K562 (cell line): Measurements from ENCODE around the gene MYOZ2. TPM values are rescaled to one million over a fixed set of nuclear protein-coding genes. Genes with fewer than 3 reads are reported as not detected.

ENCODE experiments used
- ATAC-seq: fragments of 200-7000 bp; cut with Tn5 transposase; 3 replicates; pipeline ENCODE4 v1.9.1; 2020; ENCODE audit warnings: moderate library complexity
- BruUV-seq: library from RNA; stranded (reverse); fragments of 400-500 nt; replicated peaks from 2 replicates; lab custom pipeline; 2021; lab: Mats Ljungman, UMichigan
- CTCF ChIA-PET: fragments of 300-600 bp; formaldehyde crosslinking; extraction: SDS; loops from one replicate; lab custom pipeline; 2021; ENCODE audit warnings: low intra/inter-chr PET ratio; lab: Yijun Ruan, JAX
- POLR2A ChIA-PET: fragments of 300-600, 350-650 bp; sonication (Branson Sonifier 250); formaldehyde crosslinking; extraction: SDS; loops from one replicate; lab custom pipeline; 2021; ENCODE audit warnings: antibody characterized with exemption, inconsistent platforms; lab: Yijun Ruan, JAX
- DNase-seq, 4 experiments: peaks; one replicate each; pipeline versions ENCODE4 v3.0.0 to v3.0.0-alpha.2; 2011 to 2018; ENCODE audit warnings: low spot score in 3 of 4, mixed read lengths in 3 of 4; ENCODE audit errors: extremely low read depth in 1 of 4
- FAIRE-seq: peaks from 2 replicates; lab custom pipeline; 2011; peaks lifted over from hg19 to GRCh38; lab: Jason Lieb, UNC
- H2AFZ ChIP-seq: 2 replicates; pipeline ENCODE4 v1.6.0; 2011; ENCODE audit warnings: low read depth, low read length, control low read depth, inconsistent platforms
- H3K27ac ChIP-seq: fragments of 200-600 bp; 3 replicates; pipeline ENCODE4 v1.8.0; 2011; ENCODE audit warnings: low read depth, mild to moderate bottlenecking, control low read depth, inconsistent platforms, low read length, moderate library complexity, mixed read lengths; ENCODE audit errors: extremely low read depth
- H3K27me3 ChIP-seq, 2 experiments: fragments of 300-600 bp in 1 of 2; 2 replicates in 1 of 2; 3 replicates in 1 of 2; pipeline versions ENCODE4 v1.6.0 to v1.8.0; 2011; ENCODE audit warnings: inconsistent platforms in 2 of 2, low read length in 2 of 2, mild to moderate bottlenecking in 1 of 2, mixed read lengths in 1 of 2, moderate library complexity in 1 of 2; ENCODE audit not compliant: control insufficient read depth in 2 of 2, insufficient read depth in 2 of 2
- H3K36me3 ChIP-seq: fragments of 300-600 bp; 3 replicates; pipeline ENCODE4 v1.8.0; 2011; ENCODE audit warnings: mild to moderate bottlenecking, low read length, inconsistent platforms; ENCODE audit not compliant: control insufficient read depth, insufficient read depth
- H3K4me1 ChIP-seq, 2 experiments: fragments of 200-600 bp in 1 of 2; replicated peaks in 1 of 2; 2 replicates in 1 of 2; 3 replicates in 1 of 2; pipeline versions ENCODE4 v1.5.1 to v1.8.0; 2011; ENCODE audit warnings: inconsistent platforms in 2 of 2, low read length in 2 of 2, mild to moderate bottlenecking in 1 of 2, mixed read lengths in 1 of 2, moderate library complexity in 1 of 2; ENCODE audit not compliant: control insufficient read depth in 2 of 2, insufficient read depth in 2 of 2
- H3K4me2 ChIP-seq: 2 replicates; pipeline ENCODE4 v1.6.1; 2011; ENCODE audit warnings: low read length, control low read depth, inconsistent platforms, mixed read lengths; ENCODE audit not compliant: insufficient read depth
- H3K4me3 ChIP-seq: fragments of 200-600 bp; sonication (generic), shearing (Covaris generic); 2 replicates; pipeline ENCODE4 v1.5.1; 2016; ENCODE audit warnings: control low read depth, inconsistent platforms
- H3K79me2 ChIP-seq: fragments of 200-600 bp; 3 replicates; pipeline ENCODE4 v1.8.0; 2011; ENCODE audit warnings: low read length, inconsistent platforms; ENCODE audit not compliant: control insufficient read depth, insufficient read depth
- H3K9ac ChIP-seq, 2 experiments: 2 replicates each; pipeline versions ENCODE4 v1.6.0 to v1.6.1; 2011; ENCODE audit warnings: low read depth in 2 of 2, low read length in 2 of 2, control low read depth in 1 of 2, inconsistent platforms in 1 of 2, mild to moderate bottlenecking in 1 of 2, mixed read lengths in 1 of 2; ENCODE audit not compliant: insufficient read depth in 1 of 2
- H3K9me1 ChIP-seq: one replicate; pipeline ENCODE4 v1.6.0; 2011; ENCODE audit warnings: inconsistent platforms, mild to moderate bottlenecking, low read length, moderate library complexity; ENCODE audit not compliant: control insufficient read depth, insufficient read depth
- H3K9me3 ChIP-seq: replicated peaks from 2 replicates; pipeline ENCODE4 v1.5.1; 2011; ENCODE audit warnings: low read depth, low read length, inconsistent platforms; ENCODE audit not compliant: control insufficient read depth, insufficient read depth
- H4K20me1 ChIP-seq: replicated peaks from 2 replicates; pipeline ENCODE4 v1.6.1; 2011; ENCODE audit warnings: low read length, inconsistent platforms, mixed read lengths; ENCODE audit not compliant: control insufficient read depth, insufficient read depth
- HCFC1 ChIP-seq: IDR thresholded peaks from 2 replicates; pipeline ENCODE4 v1.6.1; 2012; ENCODE audit warnings: low read depth, low read length, improper control_type of control experiment
- RBM14 ChIP-seq: fragments of 200-400 bp; formaldehyde crosslinking; IDR thresholded peaks from 2 replicates; pipeline ENCODE4 v1.6.1; 2018; ENCODE audit warnings: low read depth, mild to moderate bottlenecking, low read length, moderate library complexity, borderline replicate concordance; ENCODE audit not compliant: insufficient read depth
- TEAD1 ChIP-seq, 2 experiments: fragments of 450-650 bp in 1 of 2; sonication (generic) in 1 of 2; formaldehyde crosslinking; IDR thresholded peaks; 2 replicates each; pipeline versions ENCODE4 v1.4.0 to v1.8.0; 2020 to 2022; ENCODE audit warnings: mild to moderate bottlenecking in 2 of 2, missing genetic modification reagents in 1 of 2
- ZNF184 ChIP-seq: sonication (generic); formaldehyde crosslinking; IDR thresholded peaks from 2 replicates; pipeline ENCODE4 v1.5.0; 2020; ENCODE audit warnings: missing genetic modification reagents
- WGBS: fragments of 100-300 bp; shearing (Covaris generic); methylation state at CpG from one replicate; pipeline ENCODE4 v1.1.6; 2016; ENCODE audit warnings: low coverage, mixed read lengths; ENCODE audit not compliant: insufficient coverage; ENCODE audit errors: missing lambda C conversion rate; 5-methylcytosine and 5-hydroxymethylcytosine counted together
- in situ Hi-C: fragments of 300-500 bp; cut with MboI; formaldehyde crosslinking; loops from 4 replicates; pipeline ENCODE4 v1.15.0; 2018; ENCODE audit warnings: inconsistent platforms, mixed read lengths
- intact Hi-C: fragments of 100-400 bp; cut with micrococcal nuclease; formaldehyde crosslinking; loops from 2 replicates; pipeline ENCODE4 v1.14.2; 2022
- polyA plus RNA-seq, 8 experiments: library from polyadenylated mRNA; depleted of rRNA in 4 of 8; stranded (reverse) in 5 of 8; unstranded in 3 of 8; fragments of >200 nt; fragmentation: Nextera tagmentation in 2 of 8; fragmentation: Illumina TruSeq in 1 of 8; extraction: Ambion mirVana in 2 of 8; extraction: Trizol in 1 of 8; gene quantifications; 2 replicates each; pipeline versions ENCODE4 v1.2.1 to v1.2.3, GENCODE V29; 2011 to 2014; ENCODE audit warnings: inconsistent platforms in 1 of 8, missing spikeins in 1 of 8
- total RNA-seq, 7 experiments: library from RNA; depleted of rRNA in 6 of 7; stranded (reverse); fragments of >200 nt in 6 of 7; fragmentation: Illumina TruSeq in 2 of 7; extraction: Trizol in 2 of 7; gene quantifications; 2 replicates each; pipeline versions ENCODE4 v1.2.1 to v1.2.3, GENCODE V29; 2011 to 2021; ENCODE audit warnings: low replicate concordance in 1 of 7
- TF ChIP-seq, protein P1 (sequence below): fragments of 450-650 bp; formaldehyde crosslinking; IDR thresholded peaks from 2 replicates; pipeline ENCODE4 v1.4.0; 2022; ENCODE audit warnings: missing genetic modification characterization

The MYOZ2 gene
- total and polyA plus RNA-seq, 9 of the 15 experiments (the other 6 are each of a cell fraction or from before 2014, with no cell fraction given) = not detected

GRCh38 chr4:119099227-119099810 lies 36.3 kb upstream of the MYOZ2 start:
- FAIRE-seq = no peak

More at GRCh38 chr4:119099227-119099810, 36.3 kb upstream of the MYOZ2 start:
- Histone ChIP-seq H3K27me3 (0 out of 5 replicates have a peak, but pooled peaks cover 0 to 2% of the 10 kb centered on the region in 2 experiments), H3K27ac (no peak overlapping the region), H3K9me3 (no peaks in the 10 kb centered on the region), H4K20me1 (no peaks in the 10 kb centered on the region), H3K9ac (no peak overlapping the region), H3K9me1 (no peaks in the 10 kb centered on the region), H2AFZ (no peak overlapping the region), H3K4me1 (no peaks in the 10 kb centered on the region), H3K4me3 (no peak overlapping the region), H3K4me2 (no peak overlapping the region), H3K79me2 (no peaks in the 10 kb centered on the region), H3K36me3 (no peaks in the 10 kb centered on the region)
- ATAC-seq = no peak
- intact Hi-C loops = no loop called here
- ChIA-PET POLR2A (no interaction called here), CTCF (no interaction called here)
- BruUV-seq = no TSS peak
- TF ChIP-seq RBM14 (no peak), ZNF184 (no peak), HCFC1 (no peak), TEAD1 (CRISPR knock-in tag; IDR thresholded peaks at IDR 0.05) (no peak)
- TF ChIP-seq, protein P1, sequence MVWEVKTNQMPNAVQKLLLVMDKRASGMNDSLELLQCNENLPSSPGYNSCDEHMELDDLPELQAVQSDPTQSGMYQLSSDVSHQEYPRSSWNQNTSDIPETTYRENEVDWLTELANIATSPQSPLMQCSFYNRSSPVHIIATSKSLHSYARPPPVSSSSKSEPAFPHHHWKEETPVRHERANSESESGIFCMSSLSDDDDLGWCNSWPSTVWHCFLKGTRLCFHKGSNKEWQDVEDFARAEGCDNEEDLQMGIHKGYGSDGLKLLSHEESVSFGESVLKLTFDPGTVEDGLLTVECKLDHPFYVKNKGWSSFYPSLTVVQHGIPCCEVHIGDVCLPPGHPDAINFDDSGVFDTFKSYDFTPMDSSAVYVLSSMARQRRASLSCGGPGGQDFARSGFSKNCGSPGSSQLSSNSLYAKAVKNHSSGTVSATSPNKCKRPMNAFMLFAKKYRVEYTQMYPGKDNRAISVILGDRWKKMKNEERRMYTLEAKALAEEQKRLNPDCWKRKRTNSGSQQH = no peak
- 9% methylated on average over 1 of the region's 1 CpG for WGBS
- no peak for DNase-seq
- in situ Hi-C loops = no loop called here
